Erythroblast (primary cell): Measurements from ENCODE around the gene SERPINH1.
A peak's percentile ranks its signal among the peaks of the same experiment; 100 is the strongest.

ENCODE experiments used
- DNase-seq, 2 experiments: peaks; one replicate each; lab custom pipeline; 2025; lab: John Stamatoyannopoulos, UW
- GATA1 ChIP-seq: IDR thresholded peaks from 2 replicates; pipeline ENCODE4 v1.6.1; 2011; ENCODE audit warnings: low read depth, mild to moderate bottlenecking, control low read depth, low read length, moderate library complexity
- POLR2A ChIP-seq: IDR thresholded peaks from 2 replicates; pipeline ENCODE4 v1.6.1; 2011; ENCODE audit warnings: mild to moderate bottlenecking, low read length

SERPINH1 gene

DNA sequence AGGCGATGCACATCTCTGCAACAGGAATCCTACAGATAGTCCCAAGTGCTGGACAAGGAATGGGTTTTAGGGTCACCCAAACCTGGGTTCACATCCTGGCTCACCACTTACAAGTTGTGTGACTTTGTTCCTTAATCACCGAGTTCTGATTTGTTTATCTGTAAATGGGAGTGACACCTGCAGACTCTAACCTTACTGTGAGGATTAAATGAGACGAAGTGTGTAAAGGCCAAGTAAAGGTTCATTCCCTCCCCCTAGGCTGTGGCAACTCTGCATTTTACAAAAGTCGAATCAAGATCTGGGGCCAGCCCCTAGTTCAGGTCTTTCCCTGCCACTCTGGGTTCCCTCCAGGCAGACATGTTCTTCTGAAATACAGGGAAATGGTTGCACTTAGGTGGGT lies 34.9 kb downstream of the SERPINH1 start:
- TF ChIP-seq POLR2A, result no peak
- no peak for TF ChIP-seq GATA1
- no peak for DNase-seq

DNA sequence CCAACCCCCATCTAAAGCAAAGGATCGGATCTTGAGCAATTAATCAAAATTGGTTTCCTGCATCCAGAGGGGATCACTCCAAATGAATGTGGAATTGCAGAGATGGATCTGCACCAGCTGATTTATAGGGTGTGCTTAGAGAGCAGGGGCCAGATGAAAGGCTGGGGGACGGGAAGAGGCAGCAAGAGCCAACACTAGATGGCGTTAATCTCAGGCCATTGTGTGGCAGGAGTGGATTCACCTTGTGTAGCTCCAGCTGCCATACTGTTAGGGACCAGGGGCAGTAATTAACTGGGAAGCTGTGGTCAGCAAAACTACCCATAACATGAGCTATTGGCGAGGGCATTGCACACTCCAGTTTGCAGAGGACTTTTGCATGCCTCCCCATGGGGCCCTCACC lies 35.6 kb downstream of the SERPINH1 start:
- TF ChIP-seq GATA1 (no peak), POLR2A (no peak)
- DNase-seq, result peak; percentile 53 to 56

DNA sequence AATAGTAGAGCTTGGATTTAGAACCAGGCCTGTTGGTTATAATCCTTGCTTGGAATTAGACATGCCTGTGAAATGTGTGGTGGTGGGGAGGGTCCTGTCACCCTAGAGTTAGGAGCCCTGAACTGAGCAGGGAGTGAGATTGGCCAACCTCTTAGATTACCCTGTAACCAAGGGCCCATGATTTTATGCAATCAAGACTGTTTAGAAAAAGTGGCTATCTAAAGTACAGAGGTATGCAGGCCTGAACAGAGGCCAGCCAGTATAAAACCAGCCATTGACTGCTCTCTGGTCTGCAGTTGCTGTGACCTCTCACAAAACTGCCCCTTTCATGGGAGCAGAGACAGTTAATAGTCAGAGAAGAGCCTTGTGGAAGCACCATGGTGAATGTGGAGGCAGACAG lies 36.2 kb downstream of the SERPINH1 start:
- TF ChIP-seq POLR2A (no peak), GATA1 (no peak)

DNA sequence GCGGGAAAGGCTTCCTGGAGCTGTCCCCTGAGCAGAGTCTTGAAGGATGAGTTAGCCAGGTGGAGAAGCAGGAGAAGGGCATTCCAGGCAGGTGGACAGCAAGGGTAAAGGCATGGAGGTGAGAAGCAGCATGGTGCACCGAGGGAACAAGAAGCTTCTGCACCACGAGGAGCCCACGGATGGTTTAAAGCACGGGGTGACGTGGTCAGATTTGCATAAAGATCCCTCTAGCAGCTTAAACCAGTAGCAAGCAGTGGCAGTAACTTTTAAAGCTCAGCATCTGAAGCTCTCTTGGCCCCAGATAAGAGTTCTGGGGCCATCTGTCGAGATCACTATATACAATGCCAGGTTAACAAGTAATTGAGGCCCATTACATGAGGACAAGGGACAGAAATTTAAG lies 36.8 kb downstream of the SERPINH1 start:
- no peak for TF ChIP-seq GATA1
- TF ChIP-seq POLR2A, result no peak
- DNase-seq, result no peak

More for the DNA sequence above, 36.2 kb downstream of the SERPINH1 start:
- DNase-seq, result no peak

DNA sequence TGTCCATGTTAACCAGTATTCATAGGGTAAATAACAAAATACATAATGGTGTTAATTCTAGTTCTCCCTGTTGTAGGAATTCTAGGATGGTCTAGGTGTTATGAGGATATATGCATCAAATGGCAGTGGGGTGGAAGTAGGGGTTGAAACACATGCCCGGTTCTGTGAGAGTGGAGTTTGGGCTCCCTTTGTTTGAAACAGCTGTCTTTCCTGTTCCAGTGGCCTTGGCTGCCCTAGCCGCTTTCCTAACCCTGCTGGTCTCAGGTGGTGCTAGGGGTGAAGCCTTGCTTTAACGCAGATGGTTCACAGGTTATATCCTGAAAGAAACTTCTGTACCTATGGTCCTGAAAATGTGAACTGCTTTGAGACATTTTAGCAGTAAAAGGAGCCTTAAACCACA lies 38.3 kb downstream of the SERPINH1 start:
- TF ChIP-seq POLR2A (no peak), GATA1 (no peak)
- DNase-seq, result no peak

DNA sequence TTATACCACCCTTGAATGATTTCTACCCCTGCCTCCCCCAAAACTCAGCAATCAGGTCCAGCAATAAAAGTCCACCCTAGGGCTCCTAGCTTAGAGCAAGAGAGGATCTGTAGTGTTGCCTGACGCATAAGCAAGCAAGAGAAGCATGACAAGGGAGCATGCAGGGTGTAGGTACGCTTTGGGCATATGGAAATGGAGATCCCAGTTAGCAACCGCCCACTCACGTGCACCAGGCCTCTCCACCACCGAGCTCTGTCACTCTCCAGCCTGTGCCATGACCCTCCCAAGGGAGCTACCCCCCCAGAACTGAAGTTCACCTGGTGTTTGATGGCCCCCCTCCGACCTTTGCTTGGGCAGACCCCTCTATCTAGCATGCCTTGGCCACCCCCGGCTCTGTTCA lies 39.4 kb downstream of the SERPINH1 start:
- DNase-seq, result no peak
- TF ChIP-seq POLR2A (no peak), GATA1 (no peak)

DNA sequence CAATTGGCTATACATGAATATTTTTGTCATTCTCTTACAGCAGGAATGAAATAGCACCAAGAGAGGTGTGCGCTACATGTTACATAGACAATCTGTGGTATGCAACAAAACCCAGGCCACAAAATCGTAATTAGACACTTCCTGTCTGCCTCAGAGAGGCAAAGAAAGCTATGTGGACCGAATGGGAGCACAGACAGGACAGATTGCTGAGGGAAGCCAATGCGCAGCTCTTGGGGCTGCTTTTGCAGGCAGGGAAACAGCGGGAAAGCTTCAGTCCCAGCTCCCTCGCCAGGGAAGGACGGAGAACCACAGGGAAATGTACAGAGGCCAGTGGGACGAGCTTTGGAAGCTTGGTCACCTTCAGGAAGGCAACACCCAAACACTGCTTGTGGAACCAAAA lies 40.9 kb downstream of the SERPINH1 start:
- no peak for DNase-seq

DNA sequence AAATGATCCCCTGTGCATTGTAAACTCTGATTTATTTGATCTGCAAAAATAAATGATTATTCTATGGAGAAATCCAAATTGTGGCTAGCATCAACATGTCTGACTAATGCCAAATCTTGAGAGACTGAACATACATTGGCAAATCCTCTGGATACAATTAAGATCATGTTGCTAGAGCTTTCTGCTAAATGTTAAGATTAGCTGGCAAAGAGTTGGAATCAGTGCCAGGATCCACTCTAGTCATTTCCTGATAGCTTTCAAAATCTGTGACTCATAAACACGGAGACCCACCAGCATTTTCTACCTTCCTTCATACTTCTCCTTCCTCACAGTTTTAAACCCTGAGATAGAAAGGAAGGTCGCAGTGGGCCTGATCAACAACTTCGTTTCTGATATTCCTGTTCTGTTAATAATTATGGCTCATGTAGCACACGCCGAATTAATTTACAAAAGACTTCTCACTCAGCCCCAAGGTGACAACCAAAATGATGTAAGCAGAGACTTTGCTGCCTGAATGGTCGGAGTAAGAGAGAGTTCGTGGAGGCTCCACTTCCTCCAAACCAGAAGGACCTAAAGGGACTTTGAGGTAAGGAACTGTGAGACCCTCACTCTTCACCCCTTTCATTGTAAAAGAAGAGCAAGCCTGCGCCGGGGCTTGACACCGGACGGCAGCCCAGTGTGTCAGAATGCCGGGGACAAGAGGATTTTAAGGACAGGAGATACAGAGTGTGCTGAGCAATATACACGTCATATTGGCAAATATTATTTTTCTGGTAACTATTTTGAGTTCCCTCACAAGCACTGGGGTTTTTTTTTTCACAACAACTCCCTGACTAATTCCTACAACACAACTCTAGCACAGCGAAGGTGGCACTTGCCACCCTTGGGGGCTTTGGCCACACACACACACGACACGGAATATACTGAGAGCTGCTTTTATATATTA lies 42.0 kb downstream of the SERPINH1 start:
- DNase-seq, result no peak

More for the DNA sequence above, 40.9 kb downstream of the SERPINH1 start:
- no peak for TF ChIP-seq POLR2A
- no peak for TF ChIP-seq GATA1

DNA sequence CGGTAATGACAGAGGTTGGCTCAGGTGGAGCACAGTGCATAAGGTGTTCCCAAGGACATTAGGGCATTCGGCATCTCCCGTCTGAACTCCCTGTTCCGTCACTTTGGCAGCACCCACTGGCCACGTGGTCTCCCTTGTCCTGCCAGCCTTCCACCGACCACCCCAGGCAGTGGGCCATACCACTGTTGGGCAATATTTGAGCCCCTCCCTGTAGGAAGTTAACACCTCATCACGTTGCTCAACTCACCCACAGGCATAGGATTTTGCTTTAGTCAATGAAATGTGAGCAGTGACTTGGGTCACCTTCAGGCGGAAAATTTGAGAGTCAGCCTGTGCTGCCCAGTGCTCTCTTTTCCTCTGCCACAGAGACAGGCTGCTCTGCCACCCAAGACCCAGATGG lies 44.0 kb downstream of the SERPINH1 start:
- TF ChIP-seq POLR2A (no peak), GATA1 (no peak)
- DNase-seq, result no peak

More for the DNA sequence above, 42.0 kb downstream of the SERPINH1 start:
- TF ChIP-seq POLR2A, result no peak
- no peak for TF ChIP-seq GATA1

DNA sequence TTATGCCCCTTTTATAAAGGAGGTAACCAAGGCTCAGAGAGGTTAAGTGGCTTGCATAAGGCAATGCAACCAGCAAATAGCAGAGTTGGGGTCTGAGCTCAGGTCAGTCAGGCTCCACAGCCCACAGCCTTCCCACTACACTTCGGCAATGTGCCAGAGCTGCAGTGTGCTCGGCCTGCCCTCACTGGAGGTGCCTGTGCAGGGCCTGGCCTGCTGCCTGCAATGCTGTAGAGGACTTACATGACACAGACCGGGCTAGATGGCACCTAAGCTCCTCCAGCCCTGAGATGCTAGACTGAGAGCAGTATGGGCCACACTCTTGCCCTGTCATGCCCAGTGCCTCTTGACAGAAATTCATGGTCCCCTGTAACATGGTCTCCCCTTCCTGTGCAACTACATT lies 49.8 kb downstream of the SERPINH1 start:
- TF ChIP-seq POLR2A (no peak), GATA1 (no peak)
- no peak for DNase-seq

DNA sequence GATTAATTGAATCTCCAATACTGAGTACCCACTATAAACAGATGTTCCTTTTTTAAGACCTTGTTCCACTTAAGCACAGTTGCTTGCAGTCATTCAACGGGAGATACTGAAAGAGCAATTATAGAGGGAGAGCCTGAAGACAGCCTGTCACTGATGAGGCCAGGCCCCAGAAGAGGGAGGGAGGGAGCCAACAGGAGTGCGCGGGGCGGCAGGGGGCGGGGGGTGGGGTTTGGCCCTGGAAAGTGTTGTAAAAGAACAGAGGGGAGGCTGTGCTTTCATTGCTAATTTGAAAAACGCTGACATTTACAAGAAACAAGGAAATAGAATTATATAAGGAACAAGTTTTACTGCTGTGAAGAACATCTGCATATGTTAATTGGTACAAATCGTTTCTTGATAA lies 53.7 kb downstream of the SERPINH1 start:
- DNase-seq, result no peak
- no peak for TF ChIP-seq POLR2A
- TF ChIP-seq GATA1, result no peak

DNA sequence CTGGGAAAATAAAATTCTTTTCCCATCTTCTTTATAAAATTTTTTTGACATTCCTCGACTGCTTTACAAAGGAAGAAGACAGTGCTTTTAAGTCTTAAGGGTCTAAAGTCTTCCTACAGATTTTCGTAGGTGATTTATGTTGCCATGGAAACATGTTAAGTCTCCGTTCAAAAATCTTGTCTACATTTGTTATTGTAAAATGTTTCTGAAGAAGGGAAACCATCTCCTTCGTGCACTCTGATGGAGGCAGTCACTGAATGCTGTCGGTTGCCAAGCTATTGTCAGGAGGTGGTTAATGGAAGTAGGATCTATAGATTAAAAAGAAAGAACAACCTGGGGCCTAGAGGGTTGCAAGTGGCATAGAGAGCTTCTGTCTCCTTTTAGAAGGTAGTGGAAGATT lies 54.2 kb downstream of the SERPINH1 start:
- TF ChIP-seq POLR2A (no peak), GATA1 (no peak)
- no peak for DNase-seq
